Right ventricle myocardium inferior (tissue), 1 donor: ENCODE data around the gene TAF11. TPM values are rescaled to one million over a fixed set of nuclear protein-coding genes. Genes with fewer than 3 reads are reported as not detected.

Experiments
- ATAC-seq: fragments of 200-7000 bp; cut with Tn5 transposase; one replicate; pipeline ENCODE4 v1.9.1; 2020; ENCODE audit warnings: mild to moderate bottlenecking, moderate library complexity
- DNase-seq: peaks from one replicate; pipeline ENCODE4 v3.0.0; 2021; ENCODE audit errors: missing footprints
- intact Hi-C: fragments of 100-400 bp; cut with DNase I; formaldehyde crosslinking; loops from one replicate; pipeline ENCODE4 v1.11.0; 2022
- total RNA-seq: library from RNA; stranded (reverse); fragmentation: NEBNext Ultra II Directional; extraction: Animal tissue kit (Norgen Biotek cat#: 25700); gene quantifications from one replicate; pipeline ENCODE4 v1.2.1, GENCODE V29; 2021
- donor health status: DM: no; HTN: yes; CAD: no; lungs with severe emphysema.

The TAF11 gene
- total RNA-seq, 1 donor from 2014 or later: 16.7 TPM

- DNase-seq: no peak
- no peak for ATAC-seq
- intact Hi-C loops: no loop called here
Observed at GRCh38 chr6:34836008-34836407, 51.8 kb downstream of the TAF11 start.

GRCh38 chr6:34834789-34835518 lies 52.9 kb downstream of the TAF11 start:
- no peak for ATAC-seq

GRCh38 chr6:34832942-34833341 lies 54.9 kb downstream of the TAF11 start:
- ATAC-seq (no peak), DNase-seq (no peak)
- intact Hi-C loops: no loop called here

More at GRCh38 chr6:34834789-34835518, 52.9 kb downstream of the TAF11 start:
- no peak for DNase-seq
- intact Hi-C loops: no loop called here

- ATAC-seq (no peak), DNase-seq (no peak)
- intact Hi-C loops: no loop called here
Observed at GRCh38 chr6:34829137-34829536, 58.7 kb downstream of the TAF11 start.

Other genes with a start within 250 kb of the TAF11 start
- 143 TPM for gene ILRUN, start 191.3 kb downstream of the TAF11 start, total RNA-seq
- gene SNRPC, start 130.5 kb downstream of the TAF11 start, total RNA-seq: 174 TPM
- gene BLTP3A, start 96.0 kb downstream of the TAF11 start, total RNA-seq: 17.1 TPM
- 26.8 TPM for gene ANKS1A, start 1.2 kb upstream of the TAF11 start, total RNA-seq